Activated naive CD4-positive, alpha-beta T cell treated with anti-CD3 and anti-CD28 coated beads, Interleukin-2, amount 10 ng/mL, durations not matched to agents 7 days and 5 days (primary cell): ENCODE measurements around the gene PLA2G10.
"Not testable (repeated sequence)": the region's sequence is repeated elsewhere in the genome, so short reads cannot be mapped to it uniquely, and the experiment has no call there.

Experiments
- CTCF ChIA-PET: fragments of 350-600 bp; sonication (Branson Sonifier 250); formaldehyde crosslinking; loops from one replicate; lab custom pipeline; 2021; ENCODE audit warnings: antibody characterized with exemption; lab: Charles Lee
- DNase-seq: peaks from one replicate; pipeline ENCODE4 v3.0.0-alpha.2; 2020
- H3K27ac Mint-ChIP-seq: one replicate; pipeline ENCODE4 v1.8.0; 2021; ENCODE audit warnings: mild to moderate bottlenecking, moderate library complexity, mixed read lengths
- H3K27me3 Mint-ChIP-seq: one replicate; pipeline ENCODE4 v1.8.0; 2021; ENCODE audit warnings: mild to moderate bottlenecking, mixed read lengths
- H3K36me3 Mint-ChIP-seq: one replicate; pipeline ENCODE4 v1.8.0; 2021; ENCODE audit warnings: mixed read lengths
- H3K4me1 Mint-ChIP-seq: one replicate; pipeline ENCODE4 v1.8.0; 2021; ENCODE audit warnings: mixed read lengths
- H3K4me3 Mint-ChIP-seq: one replicate; pipeline ENCODE4 v1.8.0; 2021; ENCODE audit warnings: mild to moderate bottlenecking, moderate library complexity, mixed read lengths
- H3K9me3 Mint-ChIP-seq: one replicate; pipeline ENCODE4 v1.8.0; 2021; ENCODE audit warnings: mixed read lengths

Gene PLA2G10

DNA sequence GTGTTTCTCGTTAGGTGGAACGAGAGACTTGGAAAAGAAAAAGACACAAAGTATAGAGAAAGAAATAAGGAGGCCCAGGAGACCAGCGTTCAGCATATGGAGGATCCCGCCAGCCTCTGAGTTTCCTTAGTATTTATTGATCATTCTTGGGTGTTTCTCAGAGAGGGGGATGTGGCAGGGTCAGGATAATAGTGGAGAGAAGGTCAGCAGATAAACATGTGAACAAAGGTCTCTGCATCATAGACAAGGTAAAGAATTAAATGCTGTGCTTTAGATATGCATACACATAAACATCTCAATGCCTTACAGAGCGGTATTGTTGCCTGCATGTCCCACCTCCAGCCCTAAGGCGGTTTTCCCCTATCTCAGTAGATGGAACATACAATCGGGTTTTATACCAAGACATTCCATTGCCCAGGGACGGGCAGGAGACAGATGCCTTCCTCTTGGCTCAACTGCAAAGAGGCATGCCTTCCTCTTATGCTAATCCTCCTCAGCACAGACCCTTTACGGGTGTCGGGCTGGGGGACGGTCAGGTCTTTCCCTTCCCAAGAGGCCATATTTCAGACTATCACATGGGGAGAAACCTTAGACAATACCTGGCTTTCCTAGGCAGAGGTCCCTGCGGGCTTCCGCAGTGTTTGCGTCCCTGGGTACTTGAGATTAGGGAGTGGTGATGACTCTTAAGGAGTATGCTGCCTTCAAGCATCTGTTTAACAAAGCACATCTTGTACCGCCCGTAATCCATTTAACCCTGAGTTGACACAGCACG lies 57.7 kb downstream of the PLA2G10 start:
- DNase-seq, H3K27ac Mint-ChIP-seq, H3K4me3 Mint-ChIP-seq, H3K27me3 Mint-ChIP-seq, CTCF ChIA-PET, H3K9me3 Mint-ChIP-seq: not testable (repeated sequence)
- Mint-ChIP-seq H3K4me1 (peaks cover 46% of the 10 kb centered on the region), H3K36me3 (peaks cover 45% of the 10 kb centered on the region)

DNA sequence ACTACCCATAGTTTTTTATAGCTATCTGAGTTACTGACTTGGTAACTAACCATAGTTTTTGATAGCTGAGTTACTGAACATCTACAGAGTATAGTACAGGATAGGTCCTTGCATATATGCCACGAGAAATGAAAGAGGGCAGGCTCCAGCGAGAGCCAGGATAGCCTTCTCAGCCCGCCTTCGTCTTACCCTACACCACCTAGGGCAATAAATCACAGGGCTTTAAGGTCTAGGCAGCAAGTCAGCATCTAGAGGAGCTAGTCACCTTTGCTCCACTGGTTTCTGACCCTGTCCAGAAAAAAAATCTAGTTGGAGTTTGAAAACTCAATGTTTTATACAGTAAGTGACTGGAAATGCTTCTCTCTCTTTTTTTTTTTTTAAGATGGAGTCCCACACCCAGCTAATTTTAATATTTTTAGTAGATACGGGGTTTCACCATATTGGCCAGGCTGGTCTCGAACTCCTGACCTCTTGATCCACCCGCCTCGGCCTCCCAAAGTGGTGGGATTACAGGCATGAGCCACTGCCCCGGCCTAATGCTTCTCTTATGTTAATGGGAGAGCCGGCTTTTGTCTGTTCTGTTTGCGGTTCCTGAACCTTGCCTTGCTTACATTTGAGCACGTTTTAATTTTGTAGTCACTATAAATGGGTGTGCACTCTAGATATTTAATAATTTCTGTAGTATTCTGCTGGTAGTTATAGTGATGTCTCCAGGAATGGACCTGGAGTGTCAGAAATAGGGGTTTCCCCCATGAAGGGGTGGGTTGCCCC lies 58.5 kb downstream of the PLA2G10 start:
- Mint-ChIP-seq H3K27ac (no peak overlapping the region), H3K4me3 (no peak overlapping the region)
- CTCF ChIA-PET, result no interaction called here

DNA sequence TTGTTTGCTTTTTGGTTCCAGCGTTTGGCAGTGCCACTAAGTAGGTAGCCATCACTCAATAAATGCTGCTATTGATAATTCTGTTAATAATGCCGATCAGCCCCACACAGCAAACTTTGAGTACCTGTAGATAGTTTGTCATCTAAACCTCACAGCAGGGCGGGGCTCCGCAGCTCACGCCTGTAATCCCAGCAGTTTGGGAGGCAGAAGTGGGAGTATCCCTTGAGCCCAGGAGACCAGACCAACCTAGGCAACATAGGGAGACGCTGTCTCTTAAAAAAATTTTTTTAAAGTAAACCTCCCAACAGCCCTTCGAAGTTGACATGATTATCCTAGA lies 59.8 kb downstream of the PLA2G10 start:
- Mint-ChIP-seq H3K4me3 (peak overlapping the region; percentile 100), H3K27ac (peak overlapping the region; percentile 100), H3K4me1 (peaks cover 53% of the 10 kb centered on the region)

More for the DNA sequence above, 58.5 kb downstream of the PLA2G10 start:
- H3K36me3 Mint-ChIP-seq, result peaks cover 44% of the 10 kb centered on the region
- no peaks in the 10 kb centered on the region for H3K9me3 Mint-ChIP-seq
- DNase-seq, result no peak
- H3K27me3 Mint-ChIP-seq, result no peaks in the 10 kb centered on the region
- H3K4me1 Mint-ChIP-seq, result peaks cover 52% of the 10 kb centered on the region

DNA sequence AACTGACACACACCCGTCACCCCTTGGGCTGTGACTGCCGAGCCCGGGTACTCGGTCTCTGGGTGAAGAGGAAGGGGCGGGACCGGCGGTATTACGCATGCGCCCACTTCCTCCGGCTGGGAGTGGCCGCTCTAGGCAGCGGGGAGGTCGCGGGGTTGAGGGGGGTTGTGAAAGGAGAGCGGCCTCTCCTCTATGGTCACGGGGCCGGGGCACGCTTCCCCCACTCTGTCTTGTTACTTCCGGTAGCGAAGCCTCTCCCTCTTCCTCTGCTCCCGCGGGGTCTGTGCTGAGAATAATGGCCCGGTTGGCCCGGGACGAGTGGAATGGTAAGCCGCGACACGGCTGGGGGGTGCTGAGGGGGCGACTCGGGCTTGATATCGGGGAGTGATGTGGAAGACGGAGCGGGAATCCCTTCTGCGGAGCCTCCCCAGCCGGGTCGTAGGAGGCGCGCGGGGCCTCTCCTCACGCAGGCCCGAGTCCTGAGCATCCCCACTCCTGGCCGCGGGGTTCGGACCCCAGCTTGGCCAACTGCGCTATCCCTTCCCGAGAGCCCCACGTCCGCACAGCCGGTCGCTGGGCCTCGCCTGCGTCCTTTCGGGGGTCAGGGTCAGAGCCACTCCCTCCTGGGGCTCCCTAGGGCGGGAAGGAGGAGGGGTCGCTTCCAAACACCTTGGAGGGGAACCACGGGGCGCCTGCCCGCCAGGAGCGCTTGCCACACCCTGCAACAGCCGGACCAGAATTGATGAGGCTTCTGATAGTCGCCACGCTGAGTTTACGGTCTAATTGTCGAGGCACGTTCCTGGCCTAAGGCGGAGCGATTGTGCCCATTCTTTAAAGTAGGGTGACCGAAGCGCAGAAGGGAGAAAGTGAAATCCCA lies 61.2 kb downstream of the PLA2G10 start, which contains the start of gene BFAR:
Gene BFAR, plus strand, starts transcription at position 259 of the 877 bp plus-strand sequence. CDS start 11,396 bp downstream, outside the sequence.
- peak; percentile 100 for DNase-seq
- H3K9me3 Mint-ChIP-seq, result no peaks in the 10 kb centered on the region
- H3K27ac Mint-ChIP-seq, result peak within 1 kb of the TSS; percentile 100
- CTCF ChIA-PET, result no interaction called here
- H3K4me1 Mint-ChIP-seq, result peaks cover 68% of the 10 kb centered on the region
- peaks cover 37% of the 10 kb centered on the region for H3K36me3 Mint-ChIP-seq
- H3K27me3 Mint-ChIP-seq, result no peaks in the 10 kb centered on the region
- H3K4me3 Mint-ChIP-seq, result peak within 1 kb of the TSS; percentile 100

More for the DNA sequence above, 59.8 kb downstream of the PLA2G10 start:
- no peaks in the 10 kb centered on the region for H3K9me3 Mint-ChIP-seq
- CTCF ChIA-PET, result no interaction called here
- peaks cover 35% of the 10 kb centered on the region for H3K36me3 Mint-ChIP-seq
- no peak for DNase-seq
- H3K27me3 Mint-ChIP-seq, result no peaks in the 10 kb centered on the region

DNA sequence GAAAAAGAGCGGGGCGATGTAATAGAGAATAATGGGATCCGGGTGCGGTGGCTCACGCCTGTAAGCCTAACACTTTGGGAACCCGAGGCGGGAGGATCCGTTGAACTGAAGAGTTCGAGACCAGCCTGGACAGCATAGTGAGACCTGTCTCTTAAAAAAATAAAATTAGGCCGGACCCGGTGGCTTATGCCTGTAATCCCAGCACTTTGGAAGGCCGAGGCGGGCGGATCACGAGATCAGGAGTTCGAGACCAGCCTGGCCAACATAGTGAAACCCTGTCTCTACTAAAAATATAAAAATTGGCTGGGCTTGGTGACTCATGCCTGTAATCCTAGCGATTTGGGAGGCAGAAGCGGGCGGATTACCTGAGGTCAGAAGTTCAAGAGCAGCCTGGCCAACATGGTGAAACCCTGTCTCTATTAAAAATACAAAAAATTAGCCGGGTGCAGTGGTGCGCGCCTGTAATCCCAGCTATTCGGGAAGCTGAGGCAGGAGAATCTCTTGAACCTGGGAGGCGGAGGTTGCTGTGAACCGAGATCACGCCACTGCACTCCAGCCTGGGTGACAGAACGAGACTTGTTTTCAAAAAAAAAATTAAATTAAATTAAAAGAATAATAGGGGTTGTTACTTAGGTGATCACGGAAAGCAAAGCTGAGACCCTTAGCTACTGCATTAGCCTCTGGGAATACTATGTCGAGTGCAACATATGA lies 63.3 kb downstream of the PLA2G10 start:
- DNase-seq, H3K9me3 Mint-ChIP-seq, CTCF ChIA-PET, H3K27me3 Mint-ChIP-seq: not testable (repeated sequence)
- peak overlapping the region; percentile 100 for H3K27ac Mint-ChIP-seq
- peak overlapping the region; percentile 100 for H3K4me3 Mint-ChIP-seq
- peaks cover 61% of the 10 kb centered on the region for H3K4me1 Mint-ChIP-seq
- H3K36me3 Mint-ChIP-seq, result peaks cover 38% of the 10 kb centered on the region

DNA sequence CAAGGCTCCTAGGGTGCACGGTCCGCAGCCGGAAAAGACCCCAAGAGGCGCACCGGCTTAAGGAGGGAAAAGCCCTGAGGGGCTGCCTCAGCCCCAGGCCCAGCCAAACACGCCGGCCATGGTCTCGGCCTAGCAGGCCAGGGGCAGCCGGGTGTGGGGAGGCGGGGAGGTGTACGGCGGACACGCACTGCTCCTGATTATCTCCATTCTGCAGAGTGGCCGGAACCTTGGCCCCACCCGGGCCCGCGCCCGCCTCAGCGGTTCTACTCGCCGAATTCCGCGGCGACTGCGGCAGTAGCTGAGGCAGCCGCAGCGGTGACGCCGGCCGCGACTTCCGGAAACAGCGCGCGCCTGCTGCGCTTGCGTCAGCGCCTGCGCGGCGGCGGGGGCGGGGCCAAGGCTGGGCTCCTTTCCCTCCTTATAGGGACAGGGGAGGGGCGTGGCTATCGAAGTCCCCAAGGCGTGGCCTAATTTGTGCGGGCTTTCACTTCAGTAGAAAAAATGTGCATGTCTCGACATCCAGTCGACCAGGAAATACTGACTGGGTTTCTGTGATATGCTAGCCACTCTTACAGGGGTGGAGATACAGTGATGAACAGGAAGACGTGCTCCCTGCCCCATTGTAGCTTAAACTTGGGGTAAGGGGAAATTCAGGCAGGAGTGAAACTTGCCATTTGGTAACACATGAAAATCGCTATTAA lies 64.0 kb downstream of the PLA2G10 start, which contains the start of gene PARN:
Gene PARN, minus strand, starts transcription at position 342 of the 701 bp plus-strand sequence. Its CDS starts 135 bp downstream, at position 207.
- Mint-ChIP-seq H3K36me3 (peaks cover 44% of the 10 kb centered on the region), H3K9me3 (no peaks in the 10 kb centered on the region), H3K4me1 (peaks cover 60% of the 10 kb centered on the region), H3K27ac (peak within 1 kb of the TSS; percentile 100), H3K4me3 (peak within 1 kb of the TSS; percentile 95), H3K27me3 (no peaks in the 10 kb centered on the region)
- DNase-seq, result peak; percentile 98
- CTCF ChIA-PET, result no interaction called here

DNA sequence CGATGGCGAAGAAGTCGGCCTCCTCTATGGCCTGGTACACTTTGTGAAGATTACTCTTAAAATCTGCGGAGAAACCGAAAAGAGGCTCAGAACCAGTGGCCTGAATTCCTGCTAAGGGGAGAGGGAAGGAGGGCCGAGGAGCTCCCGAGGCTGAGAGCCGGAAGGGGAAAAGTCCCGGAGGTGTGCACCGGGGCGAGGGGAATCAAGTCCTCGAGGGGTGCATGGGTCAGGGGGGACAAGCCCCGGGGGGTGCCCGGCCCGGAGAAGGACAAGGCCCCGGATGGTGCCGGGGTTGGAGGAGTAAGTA lies 64.5 kb downstream of the PLA2G10 start:
- DNase-seq, result no peak
- H3K36me3 Mint-ChIP-seq, result peaks cover 46% of the 10 kb centered on the region
- CTCF ChIA-PET, result interaction anchor here (0.6 kb wide), 1 partner anchor 9 kb away, joined by 3 read pairs; no protein-coding TSS in a partner anchor
- no peaks in the 10 kb centered on the region for H3K27me3 Mint-ChIP-seq
- peaks cover 55% of the 10 kb centered on the region for H3K4me1 Mint-ChIP-seq
- peak overlapping the region; percentile 96 for H3K27ac Mint-ChIP-seq
- H3K4me3 Mint-ChIP-seq, result peak overlapping the region; percentile 95
- H3K9me3 Mint-ChIP-seq, result no peaks in the 10 kb centered on the region

DNA sequence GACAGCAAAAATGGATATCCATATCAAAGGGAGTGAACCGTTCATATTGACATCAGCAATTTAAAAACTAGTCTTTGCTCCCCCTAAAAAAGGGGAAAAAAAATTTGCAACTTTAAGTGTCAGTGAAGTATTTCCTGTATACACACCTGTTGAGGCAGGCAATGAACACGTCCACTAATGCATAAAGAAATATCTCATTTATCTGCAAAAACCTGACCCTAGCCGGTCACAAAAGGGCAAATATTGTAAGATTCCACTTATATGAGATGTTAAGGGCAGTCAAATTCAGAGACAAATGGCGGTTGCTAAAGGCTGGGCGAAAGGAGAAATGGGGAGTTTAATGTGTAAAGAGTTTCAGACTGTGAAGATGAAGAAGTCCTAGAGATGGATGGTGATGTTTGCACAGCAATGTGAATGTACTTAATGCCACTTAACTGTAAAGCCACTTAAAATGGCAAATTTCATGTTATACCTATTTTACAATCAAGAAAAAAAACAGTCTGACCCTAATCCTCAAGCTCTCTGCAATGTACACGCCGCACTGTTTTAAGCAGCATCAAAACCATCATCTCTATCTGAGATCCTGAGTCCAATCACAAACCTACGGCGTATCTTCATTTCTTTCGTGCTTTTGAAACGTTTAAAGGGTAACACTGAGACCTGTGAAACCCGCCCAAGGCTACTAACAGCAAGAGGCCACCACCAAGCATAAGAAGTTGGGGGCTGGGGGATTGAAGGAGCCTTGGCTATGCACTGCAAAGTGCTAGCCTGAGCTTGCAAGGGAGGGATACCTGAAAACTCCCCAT lies 65.1 kb downstream of the PLA2G10 start:
- Mint-ChIP-seq H3K4me3 (peak overlapping the region; percentile 95), H3K27me3 (no peaks in the 10 kb centered on the region), H3K36me3 (peaks cover 46% of the 10 kb centered on the region), H3K4me1 (peaks cover 49% of the 10 kb centered on the region), H3K9me3 (no peaks in the 10 kb centered on the region), H3K27ac (peak overlapping the region; percentile 96)
- no peak for DNase-seq
- CTCF ChIA-PET, result interaction anchor here (0.6 kb wide), 1 partner anchor 8 kb away, joined by 3 read pairs; no protein-coding TSS in a partner anchor

DNA sequence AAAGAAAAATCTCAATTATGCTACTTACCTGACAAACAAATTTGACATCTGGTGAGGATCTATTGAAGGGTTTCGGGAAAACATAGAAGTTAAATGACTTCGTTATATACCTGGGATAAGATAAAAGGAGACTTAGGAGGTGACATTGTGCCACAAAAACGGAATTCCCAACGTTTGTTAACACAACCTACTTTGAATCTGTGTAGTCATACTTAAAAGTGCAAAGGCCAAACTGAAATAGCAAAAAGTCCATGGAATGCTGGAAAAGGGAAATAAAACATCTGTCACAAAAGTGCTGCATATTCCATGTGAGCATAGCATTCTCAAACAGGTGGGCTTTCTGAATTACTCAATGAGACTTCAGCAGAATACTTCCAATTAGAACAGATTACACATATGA lies 67.0 kb downstream of the PLA2G10 start:
- Mint-ChIP-seq H3K4me3 (no peak overlapping the region), H3K4me1 (peaks cover 43% of the 10 kb centered on the region), H3K27me3 (no peaks in the 10 kb centered on the region), H3K9me3 (no peaks in the 10 kb centered on the region), H3K27ac (no peak overlapping the region), H3K36me3 (peaks cover 51% of the 10 kb centered on the region)
- CTCF ChIA-PET, result no interaction called here
- no peak for DNase-seq
